NCI-H2196 treated with DMSO at 0.1 percent for 48 hours (cell line): ENCODE data around the gene ACSM2B.
"Not testable (repeated sequence)": the region's sequence is repeated elsewhere in the genome, so short reads cannot be mapped to it uniquely, and the experiment has no call there.

ENCODE experiments used
- DNase-seq: peaks from one replicate; lab custom pipeline; 2025; ENCODE audit not compliant: unreplicated experiment; lab: John Stamatoyannopoulos, UW

Gene ACSM2B

DNA sequence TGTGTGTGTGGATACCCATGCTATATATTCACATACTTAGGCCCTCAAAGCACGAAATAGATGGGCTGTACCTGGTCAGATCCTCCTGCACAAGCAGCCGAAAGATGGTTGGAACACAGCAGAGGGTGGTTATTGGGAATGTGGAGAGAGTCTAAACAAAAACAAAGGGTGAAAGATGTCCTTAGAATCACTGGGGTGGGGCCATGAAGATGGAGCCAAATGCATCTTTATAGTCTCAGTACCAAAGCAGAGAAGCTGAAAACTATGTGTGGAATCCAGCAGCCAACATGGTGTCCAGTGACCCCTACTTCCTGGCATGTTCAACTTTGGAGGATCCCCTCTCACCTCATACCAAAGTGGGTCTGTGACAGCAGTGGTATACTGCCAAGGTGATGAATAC lies 19.5 kb upstream of the ACSM2B start:
- not testable (repeated sequence) for DNase-seq

DNA sequence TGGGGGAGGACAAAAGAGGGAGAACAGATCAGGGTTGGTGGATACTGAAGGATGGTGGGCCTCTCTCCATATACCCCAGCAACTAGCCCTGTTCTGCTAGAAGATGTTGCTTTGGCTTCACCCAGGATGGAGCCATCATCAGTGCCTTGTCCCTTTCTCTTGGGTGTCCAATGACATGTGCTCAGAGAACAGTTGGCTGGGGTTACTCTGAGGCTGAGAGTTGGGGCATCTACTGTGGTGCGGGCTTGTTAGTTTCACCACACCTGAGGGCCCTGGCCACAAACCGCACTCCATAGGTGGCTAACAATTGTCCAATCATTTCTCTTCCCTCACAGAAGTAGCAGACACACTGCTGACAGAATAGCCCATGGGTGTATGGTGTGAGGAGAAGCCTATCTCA lies 18.9 kb upstream of the ACSM2B start:
- DNase-seq, result not testable (repeated sequence)

DNA sequence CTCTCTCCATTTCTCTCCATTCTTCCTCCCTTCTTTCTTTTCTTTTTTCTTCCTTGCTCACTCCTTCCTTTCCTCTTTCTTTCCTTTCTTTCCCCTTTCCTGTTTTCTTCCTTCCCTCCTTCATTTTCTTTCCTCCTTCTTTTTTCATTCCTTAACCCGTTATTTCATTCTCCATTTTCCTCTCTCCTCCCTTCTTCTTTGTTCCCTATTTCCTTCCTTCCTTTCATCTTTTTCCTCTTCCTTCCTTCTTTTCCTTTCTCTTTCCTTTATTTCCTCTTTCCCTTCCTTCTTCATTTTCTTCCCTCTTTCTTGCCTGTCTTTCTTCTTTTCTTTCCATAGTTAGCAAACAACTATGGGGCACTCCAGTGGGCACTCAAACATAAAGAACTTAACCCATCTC lies 16.6 kb upstream of the ACSM2B start:
- not testable (repeated sequence) for DNase-seq

DNA sequence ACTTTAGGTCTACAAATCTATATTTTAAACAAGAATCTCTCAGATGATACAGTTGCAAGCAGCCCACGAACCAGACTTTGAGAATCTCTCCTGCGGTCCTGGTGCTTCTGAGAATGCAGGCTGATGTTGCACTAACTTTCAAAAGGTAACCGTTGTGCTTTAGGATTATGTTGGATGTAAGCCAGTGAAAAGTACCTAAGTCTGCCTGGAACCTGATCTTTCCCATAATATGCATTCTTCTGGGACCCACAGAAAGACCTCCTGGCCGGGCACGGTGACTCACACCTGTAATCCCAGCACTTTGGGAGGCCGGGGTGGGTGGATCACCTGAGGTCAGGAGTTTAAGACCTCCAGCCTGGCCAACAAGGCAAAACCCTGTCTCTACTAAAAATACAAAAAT lies 13.3 kb upstream of the ACSM2B start:
- not testable (repeated sequence) for DNase-seq

DNA sequence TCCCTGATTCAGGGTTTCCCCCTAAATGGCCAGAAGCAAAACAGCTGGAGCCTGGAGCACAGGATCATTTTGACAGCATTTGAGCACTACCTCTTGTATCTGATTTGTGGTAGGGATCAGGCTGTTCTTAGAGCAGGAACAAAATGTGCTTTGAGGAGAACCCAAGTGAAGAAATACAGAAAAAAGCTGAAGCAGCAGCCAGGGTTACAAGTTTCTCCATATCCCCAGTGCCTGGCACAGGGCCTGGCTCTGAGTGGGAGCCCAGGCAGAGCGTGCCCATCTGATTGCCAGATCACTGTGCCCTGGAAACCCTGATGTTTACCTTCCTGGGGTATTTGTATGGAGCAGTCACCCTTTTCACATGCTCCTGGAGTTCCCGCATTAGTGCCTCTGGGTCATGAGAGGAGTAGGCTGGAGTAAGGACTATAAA lies 11.5 kb upstream of the ACSM2B start:
- DNase-seq, result not testable (repeated sequence)

DNA sequence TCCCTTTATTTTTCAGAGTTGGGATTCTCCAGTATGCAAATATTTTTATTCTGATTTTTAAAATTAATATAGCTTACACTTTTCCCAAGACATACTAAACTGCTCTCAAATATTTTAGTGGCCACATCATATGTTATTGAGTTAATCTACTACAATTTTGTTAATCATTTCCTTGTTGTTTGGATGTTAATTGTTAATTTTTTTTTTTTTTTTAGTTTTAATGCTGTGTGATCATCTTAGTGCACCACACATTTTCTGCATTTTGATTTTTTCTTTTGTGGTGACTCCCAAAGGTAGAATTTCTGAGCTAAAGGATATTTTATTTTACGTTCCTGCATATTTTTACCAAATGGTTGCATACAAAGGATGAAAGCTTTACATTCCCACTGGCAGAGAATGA lies 10.5 kb upstream of the ACSM2B start:
- not testable (repeated sequence) for DNase-seq

DNA sequence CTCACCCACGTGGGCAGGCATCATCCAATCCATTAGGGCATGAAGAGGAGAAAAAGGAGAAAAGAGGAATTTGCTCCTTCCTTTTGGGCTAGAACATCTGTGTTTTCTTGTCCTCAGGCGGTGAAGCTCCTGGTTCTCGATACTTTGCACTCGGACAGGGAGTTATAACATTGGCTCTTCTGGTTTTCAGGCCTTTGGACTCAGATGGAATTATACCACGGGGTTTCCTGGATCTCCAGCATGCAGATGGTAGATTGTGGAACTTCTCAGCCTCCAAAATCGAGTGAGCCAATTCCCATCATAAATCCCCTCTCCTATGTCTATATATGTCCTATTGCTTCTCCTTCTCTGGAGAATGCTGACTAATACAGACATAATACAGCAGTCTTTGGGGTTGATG lies 9.9 kb upstream of the ACSM2B start:
- not testable (repeated sequence) for DNase-seq

DNA sequence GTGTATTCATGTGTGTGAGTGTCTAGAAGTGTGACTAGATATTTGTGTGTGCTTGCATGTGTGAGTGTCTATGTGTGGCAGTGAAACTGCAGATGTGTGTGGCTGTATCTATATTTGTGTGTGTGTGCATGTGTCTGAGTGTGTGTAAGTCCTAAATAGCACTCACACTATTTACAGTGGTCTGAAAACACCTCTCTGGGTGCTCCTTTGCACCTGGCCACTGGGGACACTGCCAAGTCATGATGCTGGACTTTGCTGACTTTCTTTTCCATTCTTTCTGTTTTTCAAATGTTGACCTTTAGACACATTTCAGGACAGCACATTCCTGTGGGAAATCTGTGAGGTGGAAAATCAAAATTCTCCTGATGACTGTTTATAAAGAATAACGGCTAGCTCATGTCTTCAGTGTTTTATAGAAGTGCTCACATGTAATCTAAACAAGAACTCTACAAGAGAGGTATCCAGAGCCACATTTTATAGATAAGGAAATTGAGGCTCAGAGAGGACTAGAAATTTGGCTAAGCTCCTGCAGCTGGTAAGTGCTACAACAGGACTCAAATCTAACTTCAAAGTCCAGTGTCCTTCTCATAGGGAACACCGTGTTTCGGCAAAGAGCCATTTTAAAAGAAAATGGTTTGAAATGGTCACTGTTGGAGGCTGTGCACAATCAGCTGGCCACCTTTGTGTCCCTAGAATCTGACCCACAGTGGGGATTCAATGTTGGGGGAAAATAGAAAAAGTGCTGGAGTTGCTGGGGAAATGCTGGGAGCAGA lies 4.5 kb upstream of the ACSM2B start:
- DNase-seq, result not testable (repeated sequence)

DNA sequence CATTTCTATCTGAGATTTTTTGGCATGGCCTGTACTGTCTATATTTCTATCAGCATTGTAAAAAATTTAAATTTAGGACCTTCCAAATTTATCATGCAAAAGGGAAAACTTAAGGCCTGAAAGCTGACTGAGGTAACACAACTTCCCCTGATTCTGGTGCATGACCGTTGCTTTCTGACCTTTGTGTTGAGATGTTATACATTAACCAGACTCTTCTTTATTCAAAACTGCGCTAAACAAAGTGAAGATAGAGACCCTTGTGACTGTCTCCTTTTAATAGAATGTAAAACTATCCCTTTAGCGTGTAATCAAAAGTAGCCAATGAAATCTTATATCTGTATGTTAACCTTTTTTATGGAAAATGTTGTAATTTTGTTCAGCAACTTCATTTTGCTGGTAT lies 1.9 kb upstream of the ACSM2B start:
- not testable (repeated sequence) for DNase-seq

DNA sequence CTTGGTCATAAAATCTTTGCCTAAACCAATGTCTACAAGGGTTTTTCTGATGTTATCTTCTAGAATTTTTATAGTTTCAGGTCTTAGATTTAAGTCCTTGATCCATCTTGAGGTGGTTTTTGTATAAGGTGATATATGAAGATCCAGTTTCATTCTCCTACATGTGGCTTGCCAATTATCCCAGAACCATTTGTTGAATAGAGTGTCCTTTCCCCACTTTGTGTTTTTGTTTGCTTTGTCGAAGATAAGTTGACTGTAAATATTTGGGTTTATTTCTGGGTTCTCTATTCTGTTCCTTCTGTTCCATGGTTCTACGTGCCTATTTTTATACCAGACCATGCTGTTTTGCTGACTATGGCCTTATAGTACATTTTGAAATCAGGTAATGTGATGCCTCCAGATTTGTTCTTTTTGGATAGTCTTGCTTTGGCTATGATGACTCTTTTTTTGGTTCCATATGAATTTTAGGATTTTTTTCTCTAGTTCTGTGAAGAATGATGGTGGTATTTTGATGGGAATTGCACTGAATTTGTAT lies 7.0 kb downstream of the ACSM2B start:
- not testable (repeated sequence) for DNase-seq

DNA sequence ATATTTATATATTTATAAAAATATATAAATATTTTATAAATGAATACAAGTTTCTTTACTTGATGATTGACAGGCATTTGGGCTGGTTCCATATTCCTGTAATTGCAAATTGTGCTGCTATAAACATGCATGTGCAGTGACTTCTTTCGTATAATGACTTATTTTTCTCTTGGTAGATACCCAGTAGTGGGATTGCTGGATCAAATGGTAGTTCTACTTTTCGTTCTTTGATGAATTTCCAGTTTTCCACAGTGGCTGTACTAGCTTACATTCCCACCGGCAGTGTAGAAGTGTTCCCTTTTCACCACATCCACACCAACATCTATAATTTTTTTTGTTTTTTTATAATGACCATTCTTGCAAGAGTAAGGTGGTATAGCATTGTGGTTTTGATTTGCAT lies 7.8 kb downstream of the ACSM2B start:
- DNase-seq, result no peak

DNA sequence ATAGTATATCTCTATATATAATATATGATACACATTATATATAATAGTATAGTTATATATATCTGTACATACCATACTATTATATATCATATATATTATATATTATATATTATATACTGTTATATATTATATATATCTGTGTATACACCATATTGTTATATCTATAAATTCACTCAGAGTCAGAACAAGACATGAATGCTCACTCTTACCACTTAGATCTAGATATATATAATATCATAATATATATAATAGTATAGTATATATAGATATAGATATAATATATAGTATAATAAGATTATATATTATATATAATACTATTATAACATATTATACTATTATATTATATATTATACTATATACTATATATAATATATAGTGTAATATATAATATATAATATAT lies 9.3 kb downstream of the ACSM2B start:
- no peak for DNase-seq

DNA sequence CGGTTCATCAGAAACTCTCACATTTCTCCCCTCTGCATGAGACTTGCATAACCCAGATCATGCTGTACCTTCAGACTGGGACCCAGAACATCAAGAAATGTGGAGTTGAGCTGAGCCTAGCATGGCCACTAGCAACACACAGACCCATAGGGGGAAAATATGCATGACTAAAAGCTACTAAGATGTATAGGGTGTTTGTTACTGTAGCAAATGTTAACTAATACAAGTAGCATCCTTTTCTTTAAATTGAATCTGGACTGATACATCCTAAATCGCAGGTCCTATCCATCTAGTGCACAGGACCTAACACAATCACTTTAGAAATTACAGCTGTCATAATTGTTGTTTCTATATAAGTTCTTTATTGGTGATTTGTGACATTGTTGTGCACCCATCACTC lies 10.8 kb downstream of the ACSM2B start:
- not testable (repeated sequence) for DNase-seq

DNA sequence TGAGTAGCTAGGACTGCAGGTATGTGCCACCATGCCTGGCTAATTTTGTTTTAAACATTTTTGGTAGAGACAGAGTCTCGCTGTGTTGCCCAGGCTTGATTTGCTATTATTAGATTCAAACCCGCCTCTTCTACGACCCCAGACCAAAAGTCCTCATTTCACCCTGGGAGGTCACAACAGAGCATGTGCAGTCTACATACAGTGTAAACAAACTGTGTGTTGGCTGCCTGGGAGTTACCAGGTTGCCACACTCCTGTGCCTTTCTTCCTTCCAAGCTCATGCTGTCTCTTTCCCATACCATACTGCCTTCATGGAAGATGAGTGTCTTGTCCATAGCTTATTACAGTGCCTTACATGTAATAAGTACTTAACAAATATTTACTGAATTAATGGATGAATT lies 11.9 kb downstream of the ACSM2B start:
- not testable (repeated sequence) for DNase-seq

DNA sequence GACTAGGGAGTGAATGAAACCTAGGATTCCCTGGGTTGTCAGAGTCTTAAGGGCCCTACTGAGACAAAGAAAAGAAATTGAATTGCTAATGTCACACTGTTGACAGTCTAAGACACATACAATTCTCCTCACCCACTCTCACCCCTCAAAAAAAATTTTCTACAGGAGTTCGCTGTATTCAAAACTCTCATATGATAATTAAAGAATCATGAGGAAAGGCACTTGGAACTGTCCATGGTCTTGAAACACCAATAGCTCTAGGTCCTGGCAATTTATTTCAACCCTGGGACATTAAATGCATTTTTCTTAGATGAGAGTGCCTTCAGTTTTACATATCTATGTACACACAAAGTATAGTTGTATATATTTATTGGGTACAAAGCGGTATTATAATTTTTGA lies 20.5 kb downstream of the ACSM2B start:
- not testable (repeated sequence) for DNase-seq

DNA sequence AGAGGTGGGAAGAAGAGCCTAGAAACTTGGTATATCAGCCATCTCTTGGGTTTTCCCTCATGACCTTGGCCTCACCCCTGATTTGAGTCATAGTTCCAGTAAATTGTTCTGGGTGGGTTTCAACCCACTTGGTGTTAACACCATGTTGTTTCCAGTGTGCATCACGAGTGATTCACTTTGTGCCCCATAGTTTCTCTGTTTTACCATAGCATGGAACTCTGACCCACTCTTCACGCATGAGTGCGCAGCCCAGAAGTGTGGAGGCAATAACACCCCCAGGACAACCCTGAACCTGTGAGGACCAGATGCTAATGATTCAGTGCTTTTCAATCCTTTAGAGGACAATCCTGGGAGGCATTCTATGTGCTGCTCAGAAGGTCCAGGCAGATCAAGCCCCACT lies 21.5 kb downstream of the ACSM2B start:
- not testable (repeated sequence) for DNase-seq

DNA sequence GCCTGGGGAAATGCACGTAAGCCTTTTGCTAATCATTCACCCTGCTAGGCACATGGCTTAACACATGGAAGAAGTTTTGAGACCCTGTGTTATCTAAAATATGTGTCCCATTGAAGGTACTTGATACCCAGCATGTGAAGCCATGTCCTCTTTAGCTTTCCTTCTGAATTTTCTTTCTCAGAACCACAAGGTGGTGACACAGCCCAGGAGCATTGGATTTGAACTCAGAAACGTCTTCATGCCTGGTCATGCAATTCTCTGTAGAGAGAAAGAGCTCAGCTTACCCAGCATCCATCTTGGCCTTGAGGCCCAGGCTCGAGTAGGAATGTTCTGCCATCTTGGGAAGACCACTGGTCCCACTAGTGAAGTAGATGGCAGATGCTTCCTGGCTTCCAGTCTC lies 22.7 kb downstream of the ACSM2B start:
- not testable (repeated sequence) for DNase-seq

DNA sequence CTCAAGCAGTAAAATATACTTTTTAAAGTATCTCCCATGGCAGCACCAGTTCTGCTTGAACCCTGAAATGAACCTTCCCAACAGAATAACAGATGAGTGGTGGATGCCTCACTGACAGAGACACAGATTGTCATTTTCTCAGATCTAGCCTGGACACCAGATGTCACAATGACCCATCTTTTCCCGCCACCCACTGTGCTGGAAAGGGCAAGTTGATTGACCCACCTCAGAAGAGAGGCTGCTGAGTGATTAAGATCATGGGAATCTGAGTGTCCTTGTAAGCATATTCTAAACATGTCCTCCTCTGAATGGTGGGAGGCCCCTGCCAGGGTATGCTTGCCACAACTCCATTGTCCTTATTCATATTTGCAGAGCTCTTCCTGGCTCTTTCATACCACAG lies 29.2 kb downstream of the ACSM2B start:
- not testable (repeated sequence) for DNase-seq

DNA sequence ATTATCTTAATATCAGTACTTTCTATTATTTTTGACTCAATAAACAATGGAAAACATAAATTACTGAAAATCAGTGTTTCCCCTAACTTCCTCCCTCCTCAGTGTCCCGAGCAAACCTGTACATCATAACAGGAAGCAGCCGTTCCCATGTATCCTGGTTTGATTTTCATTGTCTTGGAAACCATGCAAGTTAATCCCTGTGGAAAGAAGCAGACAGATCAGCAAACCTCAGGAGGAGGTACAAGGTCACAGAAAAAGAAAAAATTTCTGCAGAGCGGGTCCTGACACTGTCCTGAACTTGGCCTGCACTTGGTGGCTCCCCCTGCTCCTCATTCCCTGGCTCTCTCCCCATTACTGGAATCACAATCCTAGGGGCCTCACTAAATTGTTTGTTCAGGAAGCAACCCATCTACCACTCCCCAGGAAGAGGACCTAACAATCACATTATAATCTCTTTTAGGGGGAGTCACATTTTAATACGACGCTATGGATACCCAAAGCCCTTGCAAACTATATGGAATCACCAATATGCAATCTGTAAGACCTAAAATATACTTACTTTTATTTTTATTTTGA lies 29.8 kb downstream of the ACSM2B start:
- not testable (repeated sequence) for DNase-seq

DNA sequence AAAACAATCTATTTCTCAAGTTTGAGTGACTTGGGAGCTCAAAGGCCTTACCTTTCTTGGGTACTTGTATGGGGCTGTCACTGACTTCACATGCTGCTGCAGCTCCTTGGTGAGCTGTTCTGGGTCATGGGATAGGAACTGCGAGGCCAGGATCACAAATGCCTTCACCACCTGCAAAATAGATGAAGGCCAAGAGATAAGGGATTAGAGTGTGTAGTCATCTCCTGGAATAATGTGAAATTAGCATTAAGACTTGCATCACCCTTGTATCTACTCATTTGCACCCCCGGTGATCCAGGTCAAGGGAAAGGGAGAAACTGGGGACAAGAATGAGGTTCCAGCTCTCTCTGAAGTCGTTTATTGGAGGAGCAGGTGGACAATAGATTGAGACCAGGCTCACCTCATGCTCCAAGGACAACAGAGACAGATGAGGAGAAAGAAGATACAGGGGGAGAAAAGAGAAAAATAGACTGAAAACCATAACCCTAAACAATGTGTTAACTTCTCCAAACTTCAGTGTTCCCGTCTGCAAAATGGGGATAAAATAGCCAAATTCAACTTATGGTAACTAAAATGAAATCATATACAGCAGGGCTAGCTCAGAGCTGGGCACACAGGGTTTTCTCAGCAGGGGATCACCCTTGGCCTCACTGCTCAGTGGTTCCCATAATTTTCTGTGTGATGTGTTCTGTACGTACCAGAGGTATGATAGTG lies 35.4 kb downstream of the ACSM2B start:
- not testable (repeated sequence) for DNase-seq

DNA sequence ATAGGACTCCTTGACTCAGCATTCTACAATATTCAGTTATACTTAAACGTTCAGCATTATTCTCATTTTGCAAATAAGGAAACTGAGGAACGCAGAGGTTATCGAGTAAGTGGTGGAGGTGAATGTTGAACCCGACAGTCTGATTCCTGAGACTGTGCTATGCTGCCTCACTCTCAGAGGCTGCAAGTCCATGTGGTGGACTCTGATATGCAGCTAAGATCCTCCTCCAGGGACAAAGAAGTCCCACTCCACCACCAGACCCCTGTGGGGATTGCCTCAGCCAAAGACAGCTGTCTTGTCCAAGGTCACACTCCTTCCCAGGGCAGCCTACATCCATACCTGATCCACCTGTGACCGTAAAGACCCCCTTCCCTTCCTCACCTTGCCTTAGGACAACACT lies 37.5 kb downstream of the ACSM2B start:
- no peak for DNase-seq

DNA sequence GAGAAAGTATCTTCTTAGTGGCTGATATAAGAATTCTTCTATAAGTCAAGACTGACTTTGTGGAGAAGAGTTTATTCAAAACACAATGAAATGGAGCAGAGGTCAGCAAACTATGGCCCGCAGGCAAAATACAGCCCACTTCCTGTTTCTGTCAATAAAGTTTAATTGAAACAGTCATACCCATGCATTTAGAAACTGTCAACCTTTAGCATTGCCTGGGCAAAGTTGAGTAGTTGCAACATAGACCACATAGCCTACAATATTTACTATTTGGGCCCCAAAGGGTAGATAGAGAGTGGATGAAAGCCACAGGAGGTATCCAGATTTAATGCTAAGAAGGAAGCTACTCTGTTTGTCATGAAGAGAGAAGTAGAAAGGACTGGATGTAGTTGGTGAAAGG lies 38.0 kb downstream of the ACSM2B start:
- DNase-seq, result no peak
